Fibroblast of the aortic adventitia (primary cell): ENCODE measurements around the gene ANK2. TPM values are rescaled to one million over a fixed set of nuclear protein-coding genes. Genes with fewer than 3 reads are reported as not detected.
"Not testable (repeated sequence)": the region's sequence is repeated elsewhere in the genome, so short reads cannot be mapped to it uniquely, and the experiment has no call there.

Experiments
- DNase-seq: peaks from one replicate; pipeline ENCODE4 v3.0.0-alpha.2; 2010; ENCODE audit warnings: low read depth
- H3K4me3 ChIP-seq: 2 replicates; pipeline ENCODE4 v1.5.1; 2011; ENCODE audit warnings: low read depth, mild to moderate bottlenecking, control low read depth, low read length, moderate library complexity
- total RNA-seq: library from RNA; depleted of rRNA; stranded (reverse); fragments of >200 nt; gene quantifications from 2 replicates; pipeline ENCODE4 v1.2.3, GENCODE V29; 2012; ENCODE audit warnings: low replicate concordance
- TF ChIP-seq, protein P1 (sequence below): IDR thresholded peaks from 2 replicates; pipeline ENCODE4 v1.5.1; 2011; ENCODE audit warnings: mild to moderate bottlenecking, low read length, control low read depth, inconsistent platforms; ENCODE audit not compliant: insufficient read depth

ANK2 gene
- total RNA-seq, 1 donor: 200 TPM

DNA sequence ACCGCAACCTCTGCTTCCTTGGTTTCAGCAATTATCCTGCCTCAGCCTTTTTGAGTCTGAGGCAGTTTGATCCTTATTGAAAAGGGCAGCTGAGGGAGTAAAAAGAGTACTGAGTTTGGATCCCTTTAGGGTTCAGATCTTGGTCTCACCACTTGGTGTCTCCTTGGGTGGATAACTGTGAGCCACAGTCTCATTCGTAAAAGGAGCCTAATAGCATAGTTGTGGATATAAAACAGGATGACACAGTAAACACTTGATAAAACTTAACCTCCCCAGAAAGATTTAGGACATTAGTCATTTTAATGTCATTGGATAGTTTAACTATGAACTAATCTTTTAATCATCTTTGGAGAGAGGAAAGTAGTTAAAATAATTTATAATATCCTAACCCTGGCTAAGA, 173.0 kb downstream of the ANK2 start:
- DNase-seq: peak; percentile 6
- H3K4me3 ChIP-seq: no peak overlapping the region
- TF ChIP-seq, protein P1, sequence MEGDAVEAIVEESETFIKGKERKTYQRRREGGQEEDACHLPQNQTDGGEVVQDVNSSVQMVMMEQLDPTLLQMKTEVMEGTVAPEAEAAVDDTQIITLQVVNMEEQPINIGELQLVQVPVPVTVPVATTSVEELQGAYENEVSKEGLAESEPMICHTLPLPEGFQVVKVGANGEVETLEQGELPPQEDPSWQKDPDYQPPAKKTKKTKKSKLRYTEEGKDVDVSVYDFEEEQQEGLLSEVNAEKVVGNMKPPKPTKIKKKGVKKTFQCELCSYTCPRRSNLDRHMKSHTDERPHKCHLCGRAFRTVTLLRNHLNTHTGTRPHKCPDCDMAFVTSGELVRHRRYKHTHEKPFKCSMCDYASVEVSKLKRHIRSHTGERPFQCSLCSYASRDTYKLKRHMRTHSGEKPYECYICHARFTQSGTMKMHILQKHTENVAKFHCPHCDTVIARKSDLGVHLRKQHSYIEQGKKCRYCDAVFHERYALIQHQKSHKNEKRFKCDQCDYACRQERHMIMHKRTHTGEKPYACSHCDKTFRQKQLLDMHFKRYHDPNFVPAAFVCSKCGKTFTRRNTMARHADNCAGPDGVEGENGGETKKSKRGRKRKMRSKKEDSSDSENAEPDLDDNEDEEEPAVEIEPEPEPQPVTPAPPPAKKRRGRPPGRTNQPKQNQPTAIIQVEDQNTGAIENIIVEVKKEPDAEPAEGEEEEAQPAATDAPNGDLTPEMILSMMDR: no peak

DNA sequence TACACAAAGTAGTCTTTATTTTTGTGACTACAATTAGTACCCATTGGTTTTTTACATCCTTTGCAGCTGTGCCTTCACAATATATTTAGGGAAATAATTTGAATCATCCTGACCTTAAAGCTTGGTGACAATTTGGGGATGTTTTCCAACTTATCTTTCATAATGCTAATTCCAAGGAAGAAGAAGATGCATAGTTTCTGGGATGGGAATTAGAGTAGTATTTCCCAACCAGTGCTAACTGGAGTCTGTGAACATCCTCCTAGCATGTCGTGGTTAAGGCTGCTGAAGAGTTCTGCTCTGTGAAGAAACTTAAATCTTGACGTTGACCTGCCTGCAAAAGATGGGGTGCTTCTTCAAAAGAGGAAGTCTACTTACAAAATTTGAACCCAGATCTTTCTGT, 173.5 kb downstream of the ANK2 start:
- H3K4me3 ChIP-seq: no peak overlapping the region
- TF ChIP-seq, protein P1: no peak
- DNase-seq: no peak

DNA sequence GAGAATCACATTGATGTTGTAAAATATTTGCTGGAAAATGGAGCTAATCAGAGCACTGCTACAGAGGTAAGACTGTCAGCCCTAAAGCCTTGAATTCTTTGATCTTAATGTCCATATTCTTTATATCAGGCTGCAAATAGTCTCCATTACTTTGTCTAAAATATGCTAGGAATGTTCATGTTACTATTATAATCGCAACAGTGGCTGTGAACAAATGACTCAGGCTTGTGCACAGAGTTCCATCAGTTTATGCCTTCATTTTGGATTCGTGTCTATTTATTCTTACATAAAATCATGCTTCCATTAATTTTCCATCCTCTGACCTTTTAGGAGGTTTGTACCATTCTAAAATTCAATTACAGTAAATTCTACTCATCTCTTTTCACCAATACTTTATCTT, 182.7 kb downstream of the ANK2 start:
- TF ChIP-seq, protein P1: no peak
- no peak overlapping the region for H3K4me3 ChIP-seq
- DNase-seq: peak; percentile 2

DNA sequence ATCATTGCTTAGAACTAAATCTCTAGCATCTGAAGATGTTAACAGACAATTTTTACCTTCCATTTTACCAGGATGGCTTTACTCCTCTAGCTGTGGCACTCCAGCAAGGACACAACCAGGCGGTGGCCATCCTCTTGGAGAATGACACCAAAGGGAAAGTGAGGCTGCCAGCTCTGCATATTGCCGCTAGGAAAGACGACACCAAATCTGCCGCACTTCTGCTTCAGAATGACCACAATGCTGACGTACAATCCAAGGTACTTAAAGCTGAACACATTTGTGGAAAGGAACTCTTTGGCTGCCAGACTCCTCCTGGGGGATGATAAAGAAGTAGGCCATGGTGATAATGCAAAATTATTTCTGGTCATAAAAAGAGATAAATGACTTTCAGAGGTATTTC, 187.5 kb downstream of the ANK2 start:
- TF ChIP-seq, protein P1: no peak
- no peak for DNase-seq
- no peak overlapping the region for H3K4me3 ChIP-seq

DNA sequence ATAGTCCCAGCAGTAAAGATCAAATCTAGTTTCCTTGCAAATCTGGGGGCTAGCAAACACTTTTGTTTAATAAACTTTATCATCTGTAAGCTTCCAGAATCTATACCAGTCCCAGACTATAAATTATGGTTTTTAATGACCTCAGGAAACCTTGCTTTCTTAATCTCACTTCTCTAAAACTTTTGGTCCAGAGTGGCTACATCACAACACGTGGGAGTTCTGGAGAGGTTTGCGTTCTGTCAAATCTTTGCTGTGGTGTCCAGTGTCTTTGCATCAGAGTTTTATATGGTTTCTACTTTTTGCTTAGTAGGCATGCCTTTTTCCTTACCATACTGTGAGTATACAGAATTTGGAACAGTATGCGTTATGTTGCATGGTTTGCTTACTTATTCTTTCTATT, 193.9 kb downstream of the ANK2 start:
- DNase-seq: no peak
- H3K4me3 ChIP-seq: no peak overlapping the region
- TF ChIP-seq, protein P1: no peak

DNA sequence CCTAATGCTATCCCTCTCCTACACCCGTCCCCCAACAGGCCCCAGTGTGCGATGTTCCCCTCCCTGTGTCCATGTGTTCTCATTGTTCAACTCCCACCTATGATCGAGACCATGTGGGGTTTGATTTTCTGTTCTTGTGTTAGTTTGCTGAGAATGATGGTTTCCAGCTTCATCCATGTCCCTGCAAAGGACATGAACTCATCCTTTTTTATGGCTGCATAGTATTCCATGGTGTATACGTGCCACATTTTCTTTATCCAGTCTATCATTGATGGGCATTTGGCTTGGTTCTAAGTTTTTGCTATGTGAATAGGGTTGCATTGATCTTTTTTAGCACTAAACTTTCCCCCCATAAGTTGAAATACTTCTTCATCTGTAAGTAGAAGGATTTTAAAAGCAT, 195.3 kb downstream of the ANK2 start:
- not testable (repeated sequence) for H3K4me3 ChIP-seq, DNase-seq

DNA sequence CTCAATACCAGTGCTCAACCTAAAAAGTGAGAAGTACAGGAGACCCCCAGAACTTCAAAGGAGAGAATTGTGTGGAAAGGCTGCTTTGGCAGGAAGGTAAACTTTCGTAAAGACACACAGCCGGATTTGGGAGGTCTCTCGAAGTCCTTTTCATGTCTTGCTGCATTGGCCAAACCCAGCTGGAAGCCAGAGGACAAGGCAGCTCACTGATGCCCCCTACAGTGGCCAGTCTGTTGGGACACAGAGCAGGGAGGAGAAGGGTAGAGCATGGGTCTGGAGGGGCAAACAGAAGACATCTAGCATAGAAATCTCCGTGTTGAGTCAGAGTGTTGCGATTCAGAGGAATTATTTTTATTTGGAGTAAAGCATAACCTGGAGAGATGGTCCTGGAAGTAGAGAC, 198.9 kb downstream of the ANK2 start:
- H3K4me3 ChIP-seq: no peak overlapping the region
- no peak for DNase-seq
- TF ChIP-seq, protein P1: no peak
